HFFc6 (cell line): ENCODE data around the gene OVCA2. TPM values are rescaled to one million over a fixed set of nuclear protein-coding genes. Genes with fewer than 3 reads are reported as not detected.
A peak's percentile ranks its signal among the peaks of the same experiment; 100 is the strongest.

ENCODE experiments used
- DNase-seq: peaks from one replicate; pipeline ENCODE4 v3.0.0-alpha.2; 2018
- H3K27ac Mint-ChIP-seq: 2 replicates; pipeline ENCODE4 v1.8.0; 2020; ENCODE audit warnings: mild to moderate bottlenecking, mixed read lengths
- H3K27me3 Mint-ChIP-seq: 2 replicates; pipeline ENCODE4 v1.8.0; 2021; ENCODE audit warnings: mild to moderate bottlenecking, moderate library complexity, mixed read lengths; ENCODE audit not compliant: insufficient read depth
- H3K36me3 Mint-ChIP-seq: 2 replicates; pipeline ENCODE4 v1.8.0; 2021; ENCODE audit warnings: low read depth, mixed read lengths
- H3K4me1 Mint-ChIP-seq: 2 replicates; pipeline ENCODE4 v1.8.0; 2020; ENCODE audit warnings: low read depth, mixed read lengths
- H3K4me3 Mint-ChIP-seq: 2 replicates; pipeline ENCODE4 v1.8.0; 2020; ENCODE audit warnings: mild to moderate bottlenecking, moderate library complexity, mixed read lengths
- H3K9me3 Mint-ChIP-seq: 2 replicates; pipeline ENCODE4 v1.8.0; 2020; ENCODE audit warnings: mild to moderate bottlenecking, mixed read lengths
- total RNA-seq, 6 experiments: library from RNA; stranded (reverse); fragmentation: NEBNext Ultra II Directional; extraction: Animal tissue kit (Norgen Biotek cat#: 25700); gene quantifications; 2 replicates in 1 of 6; 3 replicates in 5 of 6; pipeline ENCODE4 v1.2.3, GENCODE V29; 2021
- TF ChIP-seq, protein P1 (sequence below): fragments of 200-600 bp; sonication (generic); IDR thresholded peaks from 2 replicates; pipeline ENCODE4 v1.5.0; 2021; ENCODE audit warnings: antibody characterized with exemption, mild to moderate bottlenecking

OVCA2 gene
- total RNA-seq, 6 experiments from 2014 or later, result 39.5 to 44.3 (median 41.7) TPM

GRCh38 chr17:2034157-2034556, 7.7 kb upstream of the OVCA2 start:
- Mint-ChIP-seq H3K4me1 (peaks cover 38% of the 10 kb centered on the region), H3K36me3 (peaks cover 30% of the 10 kb centered on the region), H3K9me3 (no peaks in the 10 kb centered on the region), H3K27me3 (no peaks in the 10 kb centered on the region; the same call in 1 of the 2 replicates), H3K4me3 (peak overlapping the region; percentile 78), H3K27ac (peak overlapping the region; percentile 90)
- TF ChIP-seq, protein P1, sequence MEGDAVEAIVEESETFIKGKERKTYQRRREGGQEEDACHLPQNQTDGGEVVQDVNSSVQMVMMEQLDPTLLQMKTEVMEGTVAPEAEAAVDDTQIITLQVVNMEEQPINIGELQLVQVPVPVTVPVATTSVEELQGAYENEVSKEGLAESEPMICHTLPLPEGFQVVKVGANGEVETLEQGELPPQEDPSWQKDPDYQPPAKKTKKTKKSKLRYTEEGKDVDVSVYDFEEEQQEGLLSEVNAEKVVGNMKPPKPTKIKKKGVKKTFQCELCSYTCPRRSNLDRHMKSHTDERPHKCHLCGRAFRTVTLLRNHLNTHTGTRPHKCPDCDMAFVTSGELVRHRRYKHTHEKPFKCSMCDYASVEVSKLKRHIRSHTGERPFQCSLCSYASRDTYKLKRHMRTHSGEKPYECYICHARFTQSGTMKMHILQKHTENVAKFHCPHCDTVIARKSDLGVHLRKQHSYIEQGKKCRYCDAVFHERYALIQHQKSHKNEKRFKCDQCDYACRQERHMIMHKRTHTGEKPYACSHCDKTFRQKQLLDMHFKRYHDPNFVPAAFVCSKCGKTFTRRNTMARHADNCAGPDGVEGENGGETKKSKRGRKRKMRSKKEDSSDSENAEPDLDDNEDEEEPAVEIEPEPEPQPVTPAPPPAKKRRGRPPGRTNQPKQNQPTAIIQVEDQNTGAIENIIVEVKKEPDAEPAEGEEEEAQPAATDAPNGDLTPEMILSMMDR, result no peak
- DNase-seq, result peak; percentile 72

DNA sequence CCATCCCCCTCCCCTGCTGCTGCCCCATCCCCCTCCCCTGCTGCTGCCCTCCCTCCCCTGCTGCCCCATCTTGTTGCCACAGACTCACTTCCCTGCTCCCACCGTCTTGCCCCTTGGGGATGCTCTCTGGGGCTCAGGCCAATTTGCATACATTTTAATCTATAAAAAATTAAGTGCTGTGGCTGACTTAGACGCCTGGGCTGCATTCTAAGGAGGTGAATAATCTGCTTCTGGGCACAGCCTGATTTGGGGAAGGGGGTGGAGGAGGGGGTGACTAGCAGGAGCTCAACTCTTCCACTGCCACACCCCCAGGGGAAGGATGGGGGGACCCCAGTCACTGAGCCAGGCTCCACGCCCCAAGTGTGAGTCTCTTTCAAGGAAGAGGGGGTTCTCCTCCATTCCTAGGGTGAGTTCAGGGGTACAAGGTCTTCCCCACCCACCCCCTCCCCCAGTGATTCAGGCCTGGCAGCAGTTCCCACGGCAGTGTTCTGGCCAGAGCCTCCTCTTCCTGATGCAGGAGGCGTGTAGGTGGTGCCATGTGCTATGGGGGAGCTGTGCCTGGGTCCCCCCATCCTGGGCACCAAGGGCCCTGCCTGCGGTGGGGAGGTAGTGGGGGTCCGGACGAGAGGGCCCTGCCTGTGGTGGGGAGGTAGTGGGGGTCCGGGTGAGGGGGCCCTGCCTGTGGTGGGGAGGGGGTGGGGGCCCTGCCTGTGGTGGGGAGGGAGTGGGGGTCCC, 6.8 kb upstream of the OVCA2 start:
- peaks cover 38% of the 10 kb centered on the region for H3K4me1 Mint-ChIP-seq
- no peaks in the 10 kb centered on the region; the same call in 1 of the 2 replicates for H3K27me3 Mint-ChIP-seq
- peak; percentile 90 for DNase-seq
- no peaks in the 10 kb centered on the region for H3K9me3 Mint-ChIP-seq
- H3K27ac Mint-ChIP-seq, result peak overlapping the region; percentile 66
- TF ChIP-seq, protein P1, result no peak
- H3K36me3 Mint-ChIP-seq, result peaks cover 30% of the 10 kb centered on the region
- H3K4me3 Mint-ChIP-seq, result peak overlapping the region; percentile 69

DNA sequence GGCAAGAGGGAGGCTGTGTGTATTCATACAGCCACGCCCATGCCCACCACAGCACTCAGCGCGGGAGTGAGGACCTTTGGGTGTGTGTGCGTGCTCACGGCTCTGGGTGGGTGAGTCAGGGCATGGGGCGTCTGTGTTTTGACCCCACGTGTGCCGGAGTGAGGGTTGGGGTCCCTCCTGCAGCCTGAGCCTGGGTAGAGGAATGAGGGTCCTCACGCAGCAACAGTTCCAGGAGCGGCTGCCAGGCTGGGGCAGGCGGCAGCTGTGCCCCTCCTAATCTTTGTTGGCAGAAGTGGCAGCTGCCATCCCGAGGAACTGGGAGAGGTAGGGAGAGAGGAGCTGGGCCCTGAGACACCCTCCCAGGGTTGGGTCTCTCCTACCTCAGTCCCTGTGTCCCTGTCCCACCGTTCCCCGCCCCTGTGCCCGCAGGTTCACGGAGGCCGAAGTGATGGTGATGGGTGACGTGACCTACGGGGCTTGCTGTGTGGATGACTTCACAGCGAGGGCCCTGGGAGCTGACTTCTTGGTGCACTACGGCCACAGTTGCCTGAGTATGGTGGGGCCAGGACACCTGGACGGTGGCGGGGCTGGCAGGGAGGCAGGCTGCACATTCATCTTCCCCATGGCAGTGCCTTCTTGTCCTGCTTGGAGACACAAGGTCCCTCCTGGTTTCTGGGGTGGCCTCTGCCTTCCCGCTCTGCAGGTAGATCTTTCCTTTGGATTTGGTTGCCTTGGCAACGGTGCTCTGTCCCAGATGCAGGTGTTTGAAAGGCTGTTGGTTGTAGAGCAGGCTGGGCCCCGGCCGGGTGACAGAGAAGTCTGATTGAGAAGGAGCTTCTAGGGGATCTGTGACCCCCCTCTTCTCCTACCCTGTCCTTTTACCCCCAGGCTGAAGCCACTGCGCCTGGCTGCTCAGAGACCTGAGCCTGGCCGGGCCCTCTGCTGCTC, 6.0 kb upstream of the OVCA2 start:
- no peak for DNase-seq
- H3K4me3 Mint-ChIP-seq, result peak overlapping the region; percentile 17
- peak overlapping the region; percentile 52 for H3K27ac Mint-ChIP-seq
- no peaks in the 10 kb centered on the region; the same call in none of the 2 replicates for H3K27me3 Mint-ChIP-seq
- H3K36me3 Mint-ChIP-seq, result peaks cover 28% of the 10 kb centered on the region
- H3K9me3 Mint-ChIP-seq, result no peaks in the 10 kb centered on the region
- TF ChIP-seq, protein P1, result no peak
- peaks cover 39% of the 10 kb centered on the region for H3K4me1 Mint-ChIP-seq

GRCh38 chr17:2037155-2037554, 4.7 kb upstream of the OVCA2 start:
- Mint-ChIP-seq H3K27ac (no peak overlapping the region), H3K9me3 (no peaks in the 10 kb centered on the region), H3K4me3 (no peak overlapping the region)

DNA sequence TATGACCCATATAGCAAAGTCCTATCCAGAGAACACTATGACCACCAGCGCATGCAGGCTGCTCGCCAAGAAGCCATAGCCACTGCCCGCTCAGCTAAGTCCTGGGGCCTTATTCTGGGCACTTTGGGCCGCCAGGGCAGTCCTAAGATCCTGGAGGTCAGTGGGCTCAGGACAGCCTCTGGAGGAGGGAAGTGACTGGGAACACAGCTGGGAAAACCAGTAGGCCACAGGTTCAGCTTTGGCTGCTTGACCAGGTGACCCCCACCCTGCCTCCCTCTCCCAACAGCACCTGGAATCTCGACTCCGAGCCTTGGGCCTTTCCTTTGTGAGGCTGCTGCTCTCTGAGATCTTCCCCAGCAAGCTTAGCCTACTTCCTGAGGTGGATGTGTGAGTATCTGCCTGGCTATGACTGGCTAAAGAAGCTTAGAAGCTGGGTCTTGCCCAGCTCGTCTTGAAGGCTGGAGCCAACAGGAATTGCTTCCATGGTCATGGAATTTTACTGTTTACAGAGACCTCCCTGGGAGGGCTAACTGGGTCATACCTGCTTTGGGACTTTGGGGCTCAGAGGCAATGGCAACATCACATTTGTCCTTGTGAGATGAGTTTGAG, 1.5 kb upstream of the OVCA2 start:
- H3K36me3 Mint-ChIP-seq, result peaks cover 49% of the 10 kb centered on the region
- TF ChIP-seq, protein P1, result no peak
- peak overlapping the region; percentile 96 for H3K27ac Mint-ChIP-seq
- no peak overlapping the region; the same call in 1 of the 2 replicates for H3K4me3 Mint-ChIP-seq
- H3K4me1 Mint-ChIP-seq, result peaks cover 47% of the 10 kb centered on the region
- no peak for DNase-seq
- H3K9me3 Mint-ChIP-seq, result no peaks in the 10 kb centered on the region
- H3K27me3 Mint-ChIP-seq, result no peaks in the 10 kb centered on the region; the same call in none of the 2 replicates

More at GRCh38 chr17:2037155-2037554, 4.7 kb upstream of the OVCA2 start:
- H3K36me3 Mint-ChIP-seq, result peaks cover 28% of the 10 kb centered on the region
- TF ChIP-seq, protein P1, result no peak
- peaks cover 37% of the 10 kb centered on the region for H3K4me1 Mint-ChIP-seq
- H3K27me3 Mint-ChIP-seq, result no peaks in the 10 kb centered on the region; the same call in none of the 2 replicates
- no peak for DNase-seq
